Neural cell (in vitro differentiated cells): ENCODE results near the gene PODXL2.

Source experiments
- EP300 ChIP-seq: fragments of 450-650 bp; conservative IDR thresholded peaks from 2 replicates; pipeline ENCODE4 v1.6.1; 2014; ENCODE audit warnings: antibody characterized with exemption, mild to moderate bottlenecking, moderate library complexity; ENCODE audit not compliant: poor library complexity, severe bottlenecking
- EZH2 ChIP-seq: fragments of 200-600, 300-800 bp; shearing (Covaris generic), sonication (generic); IDR thresholded peaks from 2 replicates; pipeline ENCODE4 v1.6.1; 2014; ENCODE audit warnings: antibody characterized with exemption, low read length, borderline replicate concordance, mild to moderate bottlenecking; ENCODE audit not compliant: insufficient read depth, poor library complexity, severe bottlenecking
- MXI1 ChIP-seq: fragments of 450-650 bp; conservative IDR thresholded peaks from 2 replicates; pipeline ENCODE4 v1.6.1; 2014; ENCODE audit warnings: antibody characterized with exemption, mild to moderate bottlenecking; ENCODE audit not compliant: poor library complexity, severe bottlenecking
- POLR2AphosphoS5 ChIP-seq: IDR thresholded peaks from 2 replicates; pipeline ENCODE4 v1.6.1; 2012
- RAD21 ChIP-seq: fragments of 450-650 bp; conservative IDR thresholded peaks from 2 replicates; pipeline ENCODE4 v1.6.1; 2014; ENCODE audit warnings: antibody characterized with exemption, mild to moderate bottlenecking, moderate library complexity
- SMC3 ChIP-seq: fragments of 450-650 bp; conservative IDR thresholded peaks from 2 replicates; pipeline ENCODE4 v1.6.1; 2014; ENCODE audit warnings: antibody characterized with exemption, mild to moderate bottlenecking, moderate library complexity; ENCODE audit not compliant: poor library complexity
- TAF1 ChIP-seq: IDR thresholded peaks from 2 replicates; pipeline ENCODE4 v1.6.1; 2012; ENCODE audit warnings: low read depth
- TF ChIP-seq, protein P1 (sequence below): fragments of 450-650 bp; IDR thresholded peaks from 2 replicates; pipeline ENCODE4 v1.5.1; 2014; ENCODE audit warnings: antibody characterized with exemption, mild to moderate bottlenecking, moderate library complexity; ENCODE audit not compliant: poor library complexity, severe bottlenecking
- TF ChIP-seq, protein P2 (sequence below): IDR thresholded peaks from 2 replicates; pipeline ENCODE4 v1.6.1; 2012; ENCODE audit warnings: borderline replicate concordance

DNA sequence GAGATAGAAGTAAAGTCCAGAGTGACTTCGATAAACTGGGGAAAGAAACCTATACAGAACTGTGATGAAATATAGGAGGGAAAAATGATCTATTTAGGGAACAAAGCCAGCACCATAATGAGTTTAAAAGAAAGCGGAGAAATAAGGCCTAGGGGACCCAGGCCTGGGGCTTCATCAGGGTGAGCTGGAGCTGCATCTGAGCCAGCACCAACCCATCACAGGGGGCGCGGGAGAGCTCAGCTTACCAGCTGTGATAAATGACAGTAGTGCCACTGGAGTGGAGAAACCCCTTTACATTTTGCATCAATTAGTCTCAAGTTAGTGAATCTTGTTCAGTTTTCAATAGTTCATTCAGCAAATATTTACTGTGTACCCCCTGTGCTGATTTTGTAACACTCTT, 21.3 kb downstream of the PODXL2 start:
- TF ChIP-seq, protein P1, sequence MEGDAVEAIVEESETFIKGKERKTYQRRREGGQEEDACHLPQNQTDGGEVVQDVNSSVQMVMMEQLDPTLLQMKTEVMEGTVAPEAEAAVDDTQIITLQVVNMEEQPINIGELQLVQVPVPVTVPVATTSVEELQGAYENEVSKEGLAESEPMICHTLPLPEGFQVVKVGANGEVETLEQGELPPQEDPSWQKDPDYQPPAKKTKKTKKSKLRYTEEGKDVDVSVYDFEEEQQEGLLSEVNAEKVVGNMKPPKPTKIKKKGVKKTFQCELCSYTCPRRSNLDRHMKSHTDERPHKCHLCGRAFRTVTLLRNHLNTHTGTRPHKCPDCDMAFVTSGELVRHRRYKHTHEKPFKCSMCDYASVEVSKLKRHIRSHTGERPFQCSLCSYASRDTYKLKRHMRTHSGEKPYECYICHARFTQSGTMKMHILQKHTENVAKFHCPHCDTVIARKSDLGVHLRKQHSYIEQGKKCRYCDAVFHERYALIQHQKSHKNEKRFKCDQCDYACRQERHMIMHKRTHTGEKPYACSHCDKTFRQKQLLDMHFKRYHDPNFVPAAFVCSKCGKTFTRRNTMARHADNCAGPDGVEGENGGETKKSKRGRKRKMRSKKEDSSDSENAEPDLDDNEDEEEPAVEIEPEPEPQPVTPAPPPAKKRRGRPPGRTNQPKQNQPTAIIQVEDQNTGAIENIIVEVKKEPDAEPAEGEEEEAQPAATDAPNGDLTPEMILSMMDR = no peak
- TF ChIP-seq MXI1 (no peak), RAD21 (no peak), TAF1 (no peak), EZH2 (no peak), SMC3 (no peak), POLR2AphosphoS5 (no peak), EP300 (no peak)
- TF ChIP-seq, protein P2, sequence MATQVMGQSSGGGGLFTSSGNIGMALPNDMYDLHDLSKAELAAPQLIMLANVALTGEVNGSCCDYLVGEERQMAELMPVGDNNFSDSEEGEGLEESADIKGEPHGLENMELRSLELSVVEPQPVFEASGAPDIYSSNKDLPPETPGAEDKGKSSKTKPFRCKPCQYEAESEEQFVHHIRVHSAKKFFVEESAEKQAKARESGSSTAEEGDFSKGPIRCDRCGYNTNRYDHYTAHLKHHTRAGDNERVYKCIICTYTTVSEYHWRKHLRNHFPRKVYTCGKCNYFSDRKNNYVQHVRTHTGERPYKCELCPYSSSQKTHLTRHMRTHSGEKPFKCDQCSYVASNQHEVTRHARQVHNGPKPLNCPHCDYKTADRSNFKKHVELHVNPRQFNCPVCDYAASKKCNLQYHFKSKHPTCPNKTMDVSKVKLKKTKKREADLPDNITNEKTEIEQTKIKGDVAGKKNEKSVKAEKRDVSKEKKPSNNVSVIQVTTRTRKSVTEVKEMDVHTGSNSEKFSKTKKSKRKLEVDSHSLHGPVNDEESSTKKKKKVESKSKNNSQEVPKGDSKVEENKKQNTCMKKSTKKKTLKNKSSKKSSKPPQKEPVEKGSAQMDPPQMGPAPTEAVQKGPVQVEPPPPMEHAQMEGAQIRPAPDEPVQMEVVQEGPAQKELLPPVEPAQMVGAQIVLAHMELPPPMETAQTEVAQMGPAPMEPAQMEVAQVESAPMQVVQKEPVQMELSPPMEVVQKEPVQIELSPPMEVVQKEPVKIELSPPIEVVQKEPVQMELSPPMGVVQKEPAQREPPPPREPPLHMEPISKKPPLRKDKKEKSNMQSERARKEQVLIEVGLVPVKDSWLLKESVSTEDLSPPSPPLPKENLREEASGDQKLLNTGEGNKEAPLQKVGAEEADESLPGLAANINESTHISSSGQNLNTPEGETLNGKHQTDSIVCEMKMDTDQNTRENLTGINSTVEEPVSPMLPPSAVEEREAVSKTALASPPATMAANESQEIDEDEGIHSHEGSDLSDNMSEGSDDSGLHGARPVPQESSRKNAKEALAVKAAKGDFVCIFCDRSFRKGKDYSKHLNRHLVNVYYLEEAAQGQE = no peak
